GM13976 (cell line): ENCODE results near the gene PBX3.

Source experiments
- DNase-seq: peaks from one replicate; pipeline ENCODE4 v3.0.0; 2012; ENCODE audit warnings: low spot score
- CTCF ChIP-seq: IDR thresholded peaks from 2 replicates; pipeline ENCODE4 v1.5.1; 2012; ENCODE audit warnings: borderline replicate concordance, mild to moderate bottlenecking; ENCODE audit not compliant: insufficient read depth; ENCODE audit errors: extremely low read depth, missing control alignments, control extremely low read depth
- in situ Hi-C: fragments of 300-500 bp; cut with MboI; formaldehyde crosslinking; loops from one replicate; pipeline ENCODE4 v1.12.0; 2022; ENCODE audit warnings: low sequenced_read_pairs, mixed read lengths, inconsistent platforms; ENCODE audit not compliant: unreplicated experiment

Gene PBX3

GRCh38 chr9:125959315-125959714, 212.1 kb downstream of the PBX3 start:
- no peak for DNase-seq
- no peak for TF ChIP-seq CTCF
- in situ Hi-C loops, result no loop called here

GRCh38 chr9:125959951-125960619, 212.9 kb downstream of the PBX3 start:
- in situ Hi-C loops, result no loop called here
- no peak for TF ChIP-seq CTCF
- DNase-seq, result no peak

GRCh38 chr9:125960626-125961025, 213.5 kb downstream of the PBX3 start:
- in situ Hi-C loops, result no loop called here
- no peak for DNase-seq
- TF ChIP-seq CTCF, result no peak

GRCh38 chr9:125961072-125961471, 213.9 kb downstream of the PBX3 start:
- peak; percentile 9 for DNase-seq
- in situ Hi-C loops, result no loop called here
- TF ChIP-seq CTCF, result no peak

- no peak for DNase-seq
- TF ChIP-seq CTCF, result no peak
- in situ Hi-C loops, result no loop called here
These were observed 216.8 kb downstream of the PBX3 start for GRCh38 chr9:125963932-125964331.

- peak; percentile 3 for DNase-seq
- in situ Hi-C loops, result no loop called here
- TF ChIP-seq CTCF, result no peak
These were observed 217.6 kb downstream of the PBX3 start for GRCh38 chr9:125964702-125965225.

- no peak for DNase-seq
- in situ Hi-C loops, result no loop called here
- no peak for TF ChIP-seq CTCF
These were observed 218.3 kb downstream of the PBX3 start for GRCh38 chr9:125965477-125965876.
